ENCODE results near the gene TTC39B.

Gene TTC39B

DNA sequence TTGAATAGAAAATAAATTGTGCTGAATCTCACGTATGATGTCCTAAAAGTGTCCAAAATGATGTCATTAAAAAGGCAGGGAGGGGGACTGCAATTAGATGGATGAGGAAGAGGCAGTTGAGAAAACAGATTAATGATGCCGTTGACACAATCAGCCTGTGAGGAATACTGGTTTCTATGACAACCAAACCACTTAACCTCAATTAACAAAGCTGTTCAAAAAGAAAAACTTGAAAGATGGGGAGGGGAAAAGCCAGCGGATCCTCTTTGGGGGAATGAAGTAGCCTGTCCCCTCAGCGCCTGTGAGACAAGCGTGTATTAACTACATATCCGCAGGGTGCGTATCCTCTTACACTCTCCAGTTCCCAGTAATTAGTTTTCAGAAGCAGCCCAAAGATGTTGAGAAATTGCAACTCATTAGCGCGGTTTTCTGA, 160.7 kb downstream of the TTC39B start:
- no peak for TF ChIP-seq ZFX (IDR thresholded peaks at IDR 0.05; ENCODE audit: borderline replicate concordance)
- TF ChIP-seq, protein P1, sequence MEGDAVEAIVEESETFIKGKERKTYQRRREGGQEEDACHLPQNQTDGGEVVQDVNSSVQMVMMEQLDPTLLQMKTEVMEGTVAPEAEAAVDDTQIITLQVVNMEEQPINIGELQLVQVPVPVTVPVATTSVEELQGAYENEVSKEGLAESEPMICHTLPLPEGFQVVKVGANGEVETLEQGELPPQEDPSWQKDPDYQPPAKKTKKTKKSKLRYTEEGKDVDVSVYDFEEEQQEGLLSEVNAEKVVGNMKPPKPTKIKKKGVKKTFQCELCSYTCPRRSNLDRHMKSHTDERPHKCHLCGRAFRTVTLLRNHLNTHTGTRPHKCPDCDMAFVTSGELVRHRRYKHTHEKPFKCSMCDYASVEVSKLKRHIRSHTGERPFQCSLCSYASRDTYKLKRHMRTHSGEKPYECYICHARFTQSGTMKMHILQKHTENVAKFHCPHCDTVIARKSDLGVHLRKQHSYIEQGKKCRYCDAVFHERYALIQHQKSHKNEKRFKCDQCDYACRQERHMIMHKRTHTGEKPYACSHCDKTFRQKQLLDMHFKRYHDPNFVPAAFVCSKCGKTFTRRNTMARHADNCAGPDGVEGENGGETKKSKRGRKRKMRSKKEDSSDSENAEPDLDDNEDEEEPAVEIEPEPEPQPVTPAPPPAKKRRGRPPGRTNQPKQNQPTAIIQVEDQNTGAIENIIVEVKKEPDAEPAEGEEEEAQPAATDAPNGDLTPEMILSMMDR (IDR thresholded peaks at IDR 0.05): no peak
- no peak overlapping the region for H3K27ac ChIP-seq

DNA sequence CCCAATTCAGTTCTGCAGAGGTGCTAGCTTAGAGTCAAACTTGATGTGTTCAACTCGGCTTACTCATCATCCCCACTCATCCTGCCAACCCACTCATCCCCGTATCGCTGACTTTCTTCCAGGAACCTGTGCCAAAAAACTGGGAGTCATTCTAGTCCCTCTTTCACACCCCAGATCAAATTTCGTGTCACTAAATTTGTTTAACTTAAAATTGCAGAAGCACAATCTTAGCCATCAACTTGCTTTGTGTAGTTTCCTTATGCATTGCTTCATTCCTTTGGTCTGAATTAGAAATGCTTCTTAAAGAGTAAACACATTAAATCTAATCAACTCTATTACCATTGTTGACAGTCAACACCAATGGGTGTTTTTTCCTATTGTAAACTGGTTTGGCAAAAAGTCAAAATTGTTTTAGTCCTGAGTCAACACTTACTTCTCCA, 162.4 kb downstream of the TTC39B start:
- TF ChIP-seq, protein P1 (IDR thresholded peaks at IDR 0.05): no peak
- TF ChIP-seq ZFX (IDR thresholded peaks at IDR 0.05; ENCODE audit: borderline replicate concordance): no peak
- no peak overlapping the region for H3K27ac ChIP-seq

DNA sequence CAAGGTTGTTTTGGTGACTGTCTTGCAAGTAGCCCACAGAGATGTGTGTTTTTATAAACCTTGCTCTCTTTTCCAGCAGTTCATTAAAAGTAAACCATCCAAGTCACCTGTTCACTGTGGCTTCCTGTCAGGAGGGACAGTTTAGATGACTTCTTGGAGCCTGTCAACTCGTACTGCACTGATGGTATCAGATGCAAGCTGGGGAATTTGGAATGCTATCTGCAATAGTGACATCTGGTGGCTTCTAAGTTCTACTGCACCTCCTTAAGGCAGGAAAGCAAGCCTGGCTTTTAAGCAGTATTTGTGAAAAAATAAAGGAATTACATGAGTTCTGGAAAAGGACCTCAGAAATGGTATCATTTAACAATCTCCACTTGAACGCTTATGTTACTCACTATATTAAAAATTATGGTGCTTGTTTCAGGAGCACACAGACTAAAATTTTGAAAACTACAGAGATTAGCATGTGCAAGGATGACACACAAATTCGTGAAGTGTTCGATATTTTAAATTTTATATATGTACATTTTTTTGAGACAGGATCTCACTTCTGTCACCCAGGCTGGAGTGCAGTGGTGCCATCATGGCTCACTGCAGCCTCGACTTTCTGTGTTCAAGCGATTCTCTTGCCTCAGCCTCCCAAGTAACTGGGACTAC, 164.0 kb downstream of the TTC39B start:
- no peak overlapping the region for H3K27ac ChIP-seq
- TF ChIP-seq, protein P1 (IDR thresholded peaks at IDR 0.05): peak; percentile 90
- TF ChIP-seq ZFX (IDR thresholded peaks at IDR 0.05; ENCODE audit: borderline replicate concordance): no peak

DNA sequence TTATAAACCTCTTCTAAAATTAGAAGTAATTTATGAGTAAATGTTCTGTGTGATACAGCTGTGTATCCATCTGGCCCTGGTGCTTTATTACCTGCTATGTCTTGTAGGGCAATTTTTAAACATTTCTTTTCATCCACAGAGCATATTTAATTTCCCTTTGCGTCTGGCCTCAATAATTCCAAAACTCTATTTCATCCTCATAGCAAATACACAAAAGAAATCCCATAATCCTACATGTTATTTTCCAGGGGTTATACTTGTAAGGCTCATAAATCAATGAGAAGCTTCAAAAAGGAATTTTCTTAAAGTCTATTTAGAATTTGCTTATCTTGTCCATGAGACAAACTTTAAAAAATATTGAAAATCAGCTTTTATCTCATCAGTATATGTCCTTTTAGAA, 167.0 kb downstream of the TTC39B start:
- no peak overlapping the region for H3K27ac ChIP-seq
- TF ChIP-seq, protein P1 (IDR thresholded peaks at IDR 0.05): no peak
- TF ChIP-seq ZFX (IDR thresholded peaks at IDR 0.05; ENCODE audit: borderline replicate concordance): no peak

DNA sequence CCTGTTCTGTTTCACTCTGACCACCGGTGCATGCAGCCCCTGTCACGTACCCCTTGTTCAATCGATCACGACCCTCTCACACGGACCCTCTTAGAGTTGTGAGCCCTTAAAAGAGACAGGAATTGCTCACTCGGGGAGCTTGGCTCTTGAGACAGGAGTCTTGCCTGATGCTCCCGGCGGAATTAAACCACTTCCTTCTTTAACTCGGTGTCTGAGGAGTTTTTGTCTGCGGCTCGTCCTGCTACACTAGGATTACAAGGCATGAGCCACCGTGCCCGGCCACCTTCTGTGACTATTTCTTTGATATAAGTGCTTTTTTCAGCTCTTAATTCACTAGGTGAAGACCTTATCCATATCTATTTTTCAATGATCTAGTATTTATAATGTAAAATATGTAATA, 167.5 kb downstream of the TTC39B start:
- no peak for TF ChIP-seq ZFX (IDR thresholded peaks at IDR 0.05; ENCODE audit: borderline replicate concordance)
- TF ChIP-seq, protein P1 (IDR thresholded peaks at IDR 0.05): no peak
- H3K27ac ChIP-seq: no peak overlapping the region

DNA sequence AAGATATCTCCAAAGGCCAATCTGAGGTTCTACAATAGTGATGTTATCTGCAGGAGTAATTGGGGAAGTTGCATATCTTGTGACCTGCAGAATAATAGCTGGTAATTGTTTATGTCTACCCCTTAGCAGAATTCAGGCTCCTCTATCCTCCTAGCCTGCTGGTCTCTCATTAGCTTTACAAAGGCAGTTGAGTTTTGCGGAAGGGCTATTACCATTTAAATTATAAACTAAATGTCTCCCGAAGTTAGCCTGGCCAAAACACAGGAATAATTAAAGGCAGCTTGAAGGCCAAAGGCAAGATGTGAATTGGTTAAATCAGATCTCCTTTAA, 168.7 kb downstream of the TTC39B start:
- TF ChIP-seq ZFX (IDR thresholded peaks at IDR 0.05; ENCODE audit: borderline replicate concordance): no peak
- TF ChIP-seq, protein P1 (IDR thresholded peaks at IDR 0.05): no peak
- no peak overlapping the region for H3K27ac ChIP-seq

DNA sequence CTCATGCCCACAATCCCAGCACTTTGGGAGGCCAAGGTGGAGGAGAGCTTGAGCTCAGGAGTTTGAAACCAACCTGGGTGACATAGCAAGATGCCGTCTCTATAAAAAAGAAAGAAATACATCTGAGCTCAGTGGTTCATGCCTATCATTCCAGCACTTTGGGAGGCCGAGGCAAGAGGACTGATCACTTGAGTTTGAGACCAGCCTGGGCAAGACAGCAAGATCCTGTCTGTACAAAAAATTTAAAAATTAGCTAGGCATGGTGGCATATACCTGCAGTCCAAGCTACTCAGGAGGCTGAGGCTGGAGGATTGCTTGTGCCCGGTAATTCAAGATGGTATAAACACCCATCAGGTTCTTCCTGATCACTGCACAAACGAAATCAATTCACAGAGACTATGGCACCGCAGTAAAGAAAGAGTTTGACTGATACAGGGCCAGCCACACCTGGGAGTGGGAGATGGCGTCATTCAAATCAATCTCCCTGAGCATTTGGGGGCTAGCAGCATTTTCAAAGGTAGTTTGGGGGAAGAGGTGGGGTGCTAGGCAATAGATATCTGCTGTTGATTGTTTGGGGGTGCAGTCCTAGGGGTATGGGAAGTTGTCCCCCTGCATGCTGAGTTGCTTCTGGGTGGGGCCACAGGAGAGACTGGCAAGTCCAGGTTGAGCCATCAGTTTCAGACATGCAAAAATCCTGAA, 169.2 kb downstream of the TTC39B start:
- H3K27ac ChIP-seq: no peak overlapping the region
- TF ChIP-seq ZFX (IDR thresholded peaks at IDR 0.05; ENCODE audit: borderline replicate concordance): no peak
- TF ChIP-seq, protein P1 (IDR thresholded peaks at IDR 0.05): no peak
